B cell (primary cell): ENCODE data around the gene KIF13A. TPM values are rescaled to one million over a fixed set of nuclear protein-coding genes. Genes with fewer than 3 reads are reported as not detected.

Experiments used
- ATAC-seq: fragments of 200-7000 bp; cut with Tn5 transposase; one replicate; pipeline ENCODE4 v1.10.0; 2021; ENCODE audit warnings: low read depth, mild to moderate bottlenecking, moderate number of reproducible peaks, moderate library complexity
- CTCF ChIA-PET: fragments of 350-600 bp; sonication (Branson Sonifier 250); formaldehyde crosslinking; loops from one replicate; lab custom pipeline; 2021; ENCODE audit warnings: antibody characterized with exemption, inconsistent platforms; lab: Charles Lee
- POLR2A ChIA-PET: fragments of 350-600 bp; sonication (Branson Sonifier 250); formaldehyde crosslinking; loops from one replicate; lab custom pipeline; 2021; ENCODE audit warnings: antibody characterized with exemption; lab: Charles Lee
- DNase-seq: peaks from one replicate; pipeline ENCODE4 v3.0.0; 2013
- H2AFZ ChIP-seq: 2 replicates; pipeline ENCODE4 v1.6.1; 2012; ENCODE audit warnings: mild to moderate bottlenecking, low read depth, low read length; ENCODE audit not compliant: insufficient read depth, poor library complexity, severe bottlenecking
- H3K27ac ChIP-seq, 2 donors: 1 replicate in 1 of 2; 2 replicates in 1 of 2; pipeline ENCODE4 v1.5.1; 2012 to 2013; ENCODE audit warnings: low read length in 2 of 2, mild to moderate bottlenecking in 2 of 2, moderate library complexity in 1 of 2
- H3K27me3 ChIP-seq, 4 experiments: fragments of 200-600 bp in 1 of 4; sonication (generic) in 1 of 4; replicated peaks in 1 of 4; 1 replicate in 2 of 4; 2 replicates in 2 of 4; pipeline versions ENCODE4 v1.6.1 to v1.7.0; 2013 to 2016; ENCODE audit warnings: low read length in 3 of 4, mild to moderate bottlenecking in 2 of 4, mixed read lengths in 1 of 4, moderate library complexity in 1 of 4; ENCODE audit not compliant: insufficient read depth in 4 of 4, control insufficient read depth in 3 of 4; ENCODE audit errors: control extremely low read depth in 1 of 4
- H3K36me3 ChIP-seq, 2 experiments: replicated peaks in 1 of 2; 1 replicate in 1 of 2; 2 replicates in 1 of 2; pipeline versions ENCODE4 v1.6.1 to v1.7.1; 2013; ENCODE audit warnings: low read length in 1 of 2; ENCODE audit not compliant: insufficient read depth in 2 of 2, control insufficient read depth in 1 of 2; ENCODE audit errors: control extremely low read depth in 1 of 2, extremely low read depth in 1 of 2
- H3K4me1 ChIP-seq, 2 donors: fragments of 200-600 bp in 1 of 2; sonication (generic) in 1 of 2; 1 replicate in 1 of 2; 2 replicates in 1 of 2; pipeline versions ENCODE4 v1.5.1 to v1.6.1; 2013 to 2017; ENCODE audit warnings: low read length in 2 of 2; ENCODE audit not compliant: control insufficient read depth in 2 of 2, insufficient read depth in 2 of 2
- H3K4me2 ChIP-seq: replicated peaks from 2 replicates; pipeline ENCODE3; 2012; ENCODE audit warnings: mild to moderate bottlenecking, low read depth, low read length; ENCODE audit not compliant: poor library complexity, severe bottlenecking
- H3K4me3 ChIP-seq, 5 experiments: fragments of 200-600 bp in 1 of 5; sonication (generic) in 1 of 5; 1 replicate in 3 of 5; 2 replicates in 2 of 5; pipeline versions ENCODE4 v1.5.1 to v1.7.0; 2011 to 2016; ENCODE audit warnings: low read length in 4 of 5, mild to moderate bottlenecking in 4 of 5, low read depth in 2 of 5, control low read depth in 1 of 5, moderate library complexity in 1 of 5; ENCODE audit not compliant: insufficient read depth in 1 of 5; ENCODE audit errors: control extremely low read depth in 1 of 5, extremely low read depth in 1 of 5
- H3K79me2 ChIP-seq: fragments of 200-600 bp; sonication (generic); one replicate; pipeline ENCODE4 v1.6.0; 2016; ENCODE audit warnings: low read length; ENCODE audit not compliant: control insufficient read depth, insufficient read depth
- H3K9ac ChIP-seq: fragments of 200-600 bp; sonication (generic); 2 replicates; pipeline ENCODE4 v1.6.1; 2017; ENCODE audit warnings: mild to moderate bottlenecking, low read length, moderate library complexity
- H3K9me3 ChIP-seq, 3 donors: one replicate each; pipeline versions ENCODE4 v1.6.1 to v1.7.1; 2013; ENCODE audit warnings: low read length in 2 of 3; ENCODE audit not compliant: control insufficient read depth in 2 of 3, insufficient read depth in 1 of 3; ENCODE audit errors: control extremely low read depth in 1 of 3
- H4K20me1 ChIP-seq: 2 replicates; pipeline ENCODE4 v1.6.0; 2012; ENCODE audit warnings: mild to moderate bottlenecking, low read length; ENCODE audit not compliant: insufficient read depth, control insufficient read depth, poor library complexity, severe bottlenecking
- H3K27ac Mint-ChIP-seq: one replicate; pipeline ENCODE4 v1.8.0; 2021; ENCODE audit warnings: mixed read lengths
- H3K27me3 Mint-ChIP-seq: one replicate; pipeline ENCODE4 v1.8.0; 2021; ENCODE audit warnings: mixed read lengths
- H3K4me1 Mint-ChIP-seq: one replicate; pipeline ENCODE4 v1.8.0; 2021; ENCODE audit warnings: mixed read lengths
- H3K4me3 Mint-ChIP-seq: one replicate; pipeline ENCODE4 v1.8.0; 2021; ENCODE audit warnings: mixed read lengths
- H3K9me3 Mint-ChIP-seq: one replicate; pipeline ENCODE4 v1.8.0; 2022; ENCODE audit warnings: mixed read lengths; ENCODE audit not compliant: insufficient read depth
- CTCF ChIP-seq: fragments of 200-600 bp; IDR thresholded peaks from one replicate; pipeline ENCODE4 v1.8.0; 2022; ENCODE audit warnings: antibody characterized with exemption, mild to moderate bottlenecking
- EZH2 ChIP-seq: IDR thresholded peaks from 2 replicates; pipeline ENCODE4 v1.6.1; 2012; ENCODE audit warnings: borderline replicate concordance, low read depth, mild to moderate bottlenecking, moderate library complexity, low read length; ENCODE audit not compliant: insufficient read depth, poor library complexity, severe bottlenecking
- WGBS: methylation state at CpG from one replicate; pipeline ENCODE4 v1.1.5; 2013; ENCODE audit warnings: missing lambda C conversion rate; ENCODE audit not compliant: insufficient coverage; 5-methylcytosine and 5-hydroxymethylcytosine counted together
- intact Hi-C: fragments of 100-400 bp; cut with micrococcal nuclease; formaldehyde crosslinking; loops from one replicate; pipeline ENCODE4 v1.10.0; 2022
- polyA plus RNA-seq: library from polyadenylated mRNA; depleted of rRNA; stranded (reverse); fragments of >200 nt; gene quantifications from 2 replicates; pipeline ENCODE4 v1.2.3, GENCODE V29; 2012
- small RNA-seq: library from RNA; depleted of rRNA; stranded (forward); fragments of <200 nt; gene quantifications from one replicate; pipeline ENCODE3, GENCODE V24; 2012; ENCODE audit warnings: low replicate concordance, low read depth; ENCODE audit not compliant: insufficient read length
- total RNA-seq, 2 donors: library from RNA; stranded (reverse); fragments of 120-200 nt in 1 of 2; gene quantifications; 1 replicate in 1 of 2; 2 replicates in 1 of 2; pipeline versions ENCODE4 v1.2.3 to v1.2.4, GENCODE V29; 2013 to 2022

Gene KIF13A
- total and polyA plus RNA-seq, 2 donors (not counting 1 experiment from before 2014, with no cell fraction given): 2.1 to 23.4 TPM

- no peaks in the 10 kb centered on the region for H3K9me3 ChIP-seq
- Mint-ChIP-seq H3K4me1 (peaks cover 10% of the 10 kb centered on the region), H3K4me3 (no peak overlapping the region), H3K9me3 (no peaks in the 10 kb centered on the region), H3K27me3 (no peaks in the 10 kb centered on the region), H3K27ac (no peak overlapping the region)
- intact Hi-C loops: no loop called here
- H3K27me3 ChIP-seq: no peaks in the 10 kb centered on the region
- no peak overlapping the region for H3K9ac ChIP-seq
- TF ChIP-seq EZH2 (no peak), CTCF (no peak)
- H3K4me3 ChIP-seq: no peak overlapping the region
- H3K27ac ChIP-seq: no peak overlapping the region
- ChIA-PET POLR2A (no interaction called here), CTCF (no interaction called here)
- no peak overlapping the region for H2AFZ ChIP-seq
- peaks cover 13 to 18% of the 10 kb centered on the region in 2 donors for H3K4me1 ChIP-seq
- H3K36me3 ChIP-seq: no peaks in the 10 kb centered on the region
- ATAC-seq (no peak), DNase-seq (no peak)
- peaks cover 5% of the 10 kb centered on the region for H4K20me1 ChIP-seq
- H3K4me2 ChIP-seq: no peak overlapping the region
- WGBS: no CpG with 5 or more reads among the region's 2 CpGs
- H3K79me2 ChIP-seq: peaks cover 22% of the 10 kb centered on the region
Measured at GRCh38 chr6:17709476-17709875, 278.0 kb downstream of the KIF13A start.

Small RNAs within 50 kb of the gene (small RNA-seq; reads per million reads assigned to genes)
- gene RF00019 (not detected), gene RNA5SP204 (0.76 reads per million)

Other genes starting within 250 kb of the KIF13A start
- gene NHLRC1, start 135.0 kb upstream of the KIF13A start, total RNA-seq: 1.0 and 1.1 TPM in 2 replicates
- 0.31 and 0.45 TPM in 2 replicates for gene NHLRC1, start 135.0 kb upstream of the KIF13A start, polyA plus RNA-seq
- 2.5 and 2.6 TPM in 2 replicates for gene TPMT, start 167.4 kb upstream of the KIF13A start, total RNA-seq
- gene TPMT, start 167.4 kb upstream of the KIF13A start, polyA plus RNA-seq: 1.9 and 2.6 TPM in 2 replicates
- gene KDM1B, start 167.8 kb upstream of the KIF13A start, total RNA-seq: 10.0 and 10.9 TPM in 2 replicates
- 16.0 and 18.9 TPM in 2 replicates for gene KDM1B, start 167.8 kb upstream of the KIF13A start, polyA plus RNA-seq